Activated CD8-positive, alpha-beta memory T cell treated with anti-CD3 and anti-CD28 coated beads, Interleukin-2, amount 50 U/mL, for 1 hour (primary cell): Measurements from ENCODE around the gene ATP5F1E.
"Not testable (repeated sequence)": the region's sequence is repeated elsewhere in the genome, so short reads cannot be mapped to it uniquely, and the experiment has no call there.

Source experiments
- DNase-seq: peaks from one replicate; pipeline ENCODE4 v3.0.0-alpha.2; 2020; ENCODE audit errors: extremely low read depth

The ATP5F1E gene

DNA sequence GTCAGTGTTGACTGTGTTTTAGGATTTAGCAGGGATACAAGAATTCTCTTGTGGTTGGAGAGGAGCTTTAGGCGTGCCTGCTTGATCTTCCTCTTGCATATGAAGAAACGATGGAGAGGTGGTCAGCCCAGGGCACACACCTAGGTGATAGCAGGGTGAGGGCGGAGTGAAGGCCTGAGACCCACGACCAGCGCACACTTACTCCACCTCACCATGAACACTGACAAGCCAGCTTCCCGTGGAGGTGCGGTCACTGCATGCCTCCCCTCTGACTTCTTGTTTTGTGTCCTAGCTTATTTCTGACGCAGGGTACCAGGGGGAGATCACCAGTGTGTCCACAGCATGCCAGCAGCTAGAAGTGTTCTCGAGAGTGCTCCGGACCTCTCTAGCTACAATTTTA is 42.9 kb downstream of the ATP5F1E start:
- no peak for DNase-seq

DNA sequence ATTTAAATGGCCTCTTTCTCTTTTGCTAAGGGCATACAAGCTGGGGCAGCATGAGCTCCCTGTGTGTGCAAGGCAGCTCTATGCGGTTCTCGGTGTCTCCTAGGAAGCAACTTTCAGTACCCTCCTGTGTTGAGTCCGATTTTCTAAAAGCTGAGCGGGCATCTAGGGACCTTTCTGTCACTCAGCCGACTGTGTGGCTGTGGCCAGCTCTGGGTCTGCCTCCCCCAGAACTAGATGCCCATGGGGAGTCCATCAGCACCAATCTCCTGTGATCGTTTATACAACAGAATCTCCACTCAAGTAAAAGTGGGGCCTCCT is 43.6 kb downstream of the ATP5F1E start:
- DNase-seq, result no peak

DNA sequence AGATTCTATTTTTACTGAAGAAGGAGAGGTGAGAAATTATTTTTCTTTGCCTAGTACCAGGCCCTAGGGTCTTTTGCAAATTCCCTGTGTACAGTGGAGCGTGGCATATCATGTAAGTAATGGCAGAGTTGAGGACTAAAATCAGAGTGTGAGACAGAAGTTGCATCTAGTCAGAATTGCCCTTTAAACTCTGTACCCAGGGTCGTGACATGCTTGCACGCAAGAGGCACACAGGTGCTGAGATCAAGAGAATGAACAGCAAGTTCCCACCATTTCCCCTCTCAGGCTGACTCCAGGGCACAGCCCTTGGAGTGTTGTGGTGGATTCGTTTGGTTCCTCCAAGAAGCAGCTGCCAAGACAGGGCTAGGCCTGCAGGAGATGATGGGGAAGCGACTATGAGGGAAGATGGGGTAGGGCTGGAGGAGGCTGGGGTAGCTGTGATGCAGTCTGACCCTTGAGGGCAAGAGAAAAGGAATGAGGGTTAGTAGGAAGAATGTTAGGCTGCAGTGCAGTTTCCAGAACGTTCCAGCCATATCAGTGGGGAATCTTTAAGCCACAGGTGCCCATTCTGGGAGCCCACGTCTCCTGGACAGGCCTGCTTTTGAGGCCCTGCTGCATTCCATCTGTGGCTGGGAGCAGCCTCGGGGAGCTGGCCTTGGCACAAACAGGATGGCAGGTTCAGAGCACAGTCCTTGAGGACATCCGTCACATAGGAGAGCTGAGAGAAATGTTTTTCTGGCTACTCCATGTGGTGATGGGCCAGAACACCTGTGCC is 44.2 kb downstream of the ATP5F1E start:
- DNase-seq, result no peak

DNA sequence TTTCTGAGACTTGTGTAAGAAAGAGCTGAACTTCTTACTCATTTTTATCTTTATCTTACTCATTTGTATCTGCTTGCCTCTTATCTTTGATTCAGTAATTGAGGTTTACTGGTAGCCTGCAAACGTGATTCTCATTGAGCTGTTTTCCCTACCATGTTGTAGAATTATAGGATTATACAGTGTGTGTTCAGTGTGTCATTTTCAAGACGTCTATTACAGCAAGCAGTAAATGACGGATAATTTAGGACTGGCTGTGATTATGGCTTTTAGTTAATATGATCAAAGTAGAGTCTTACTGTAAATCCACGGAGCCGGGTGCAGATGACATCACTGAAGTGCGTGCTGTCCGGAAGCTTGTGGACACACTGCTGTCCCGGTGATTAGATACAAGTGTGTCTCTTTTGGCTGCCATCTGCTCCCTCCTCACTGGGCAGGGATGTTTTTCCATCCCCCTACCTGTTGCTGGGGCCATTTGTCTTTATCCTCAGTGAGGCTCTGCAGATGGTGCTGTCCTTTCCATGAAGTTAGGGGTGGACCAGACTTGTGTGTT is 45.1 kb downstream of the ATP5F1E start:
- no peak for DNase-seq

DNA sequence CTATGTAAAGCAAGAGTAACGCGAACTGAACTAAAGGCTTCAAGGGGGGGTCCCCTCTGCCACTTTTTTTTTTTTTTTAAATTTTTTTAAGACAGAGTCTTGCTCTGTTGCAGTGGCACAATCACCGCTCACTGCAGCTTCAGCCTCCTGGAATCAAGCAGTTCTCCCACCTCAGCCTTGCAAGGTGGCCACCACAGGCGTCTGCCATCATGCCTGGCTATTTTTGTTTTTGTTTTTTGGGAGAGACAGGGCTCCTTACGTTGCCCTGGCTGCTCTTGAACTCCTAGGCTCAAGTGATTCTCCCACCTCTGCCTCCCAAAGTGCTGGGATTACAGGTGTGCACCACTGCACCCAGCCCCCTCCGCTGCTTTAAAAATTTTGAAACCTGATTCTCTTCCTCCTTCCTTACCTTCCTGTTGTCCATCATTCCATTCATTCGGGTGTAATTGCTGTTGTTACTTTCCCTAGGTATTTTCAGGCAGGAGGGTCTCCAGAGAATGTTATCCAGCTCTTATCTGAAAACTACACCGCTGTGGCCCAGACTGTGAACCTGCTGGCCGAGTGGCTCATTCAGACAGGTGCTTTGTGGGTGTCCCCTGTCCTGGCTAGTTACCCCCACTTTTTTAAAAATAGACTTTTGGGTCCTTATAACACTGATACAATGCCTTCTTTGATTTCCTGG is 45.7 kb downstream of the ATP5F1E start:
- DNase-seq, result no peak

DNA sequence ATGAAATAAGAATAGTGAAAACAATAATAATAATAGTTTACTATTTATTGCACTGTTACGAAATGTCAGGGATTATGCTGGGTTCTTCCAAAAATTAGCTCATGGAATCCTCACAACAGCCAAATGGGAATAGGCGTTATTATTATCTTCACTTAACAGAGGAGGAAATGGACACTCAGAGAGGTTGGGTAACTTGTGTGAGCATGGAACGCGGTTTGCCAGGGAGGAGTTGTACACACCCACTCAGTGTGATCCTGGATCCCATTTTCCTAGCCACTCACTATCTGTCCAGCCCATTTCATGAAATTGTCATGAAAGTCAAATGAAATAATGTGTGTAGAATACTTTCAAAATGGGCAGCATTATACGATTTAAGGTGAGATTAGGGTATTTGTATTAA is 46.5 kb downstream of the ATP5F1E start:
- no peak for DNase-seq

DNA sequence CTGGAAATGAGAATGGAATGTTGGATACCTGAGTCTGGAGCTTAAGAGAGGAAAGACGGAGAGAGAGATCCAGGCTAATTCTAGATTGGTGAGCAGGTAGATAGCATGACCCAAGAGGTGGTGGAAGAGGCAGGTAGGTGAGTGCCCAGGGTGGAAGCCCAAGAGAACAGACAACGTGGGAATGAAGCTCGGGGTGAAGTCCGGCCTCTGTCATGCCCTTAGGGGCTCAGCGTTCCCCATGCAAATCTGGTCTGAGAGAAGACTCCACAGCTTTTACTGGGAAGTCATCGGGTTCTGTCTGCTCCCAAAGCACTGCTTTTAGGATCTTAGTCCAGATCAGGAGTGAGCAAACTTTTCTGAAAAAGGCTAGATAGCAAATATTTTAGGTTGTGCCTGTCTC is 47.4 kb downstream of the ATP5F1E start:
- no peak for DNase-seq

DNA sequence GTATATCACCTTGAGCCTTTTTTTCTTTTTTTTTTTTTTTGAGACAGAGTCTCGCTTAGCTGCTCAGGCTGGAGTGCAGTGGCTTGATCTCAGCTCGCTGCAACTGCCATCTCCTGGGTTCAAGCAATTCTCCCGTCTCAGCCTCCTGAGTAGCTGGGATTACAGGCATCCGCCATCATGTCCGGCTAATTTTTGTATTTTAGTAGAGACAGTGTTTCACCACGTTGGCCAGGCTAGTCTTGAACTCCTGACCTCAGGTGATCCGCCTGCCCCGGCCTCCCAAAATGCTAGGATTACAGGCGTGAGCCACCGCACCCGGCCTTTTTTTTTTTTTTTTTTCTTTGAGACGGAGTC is 49.0 kb downstream of the ATP5F1E start:
- not testable (repeated sequence) for DNase-seq

DNA sequence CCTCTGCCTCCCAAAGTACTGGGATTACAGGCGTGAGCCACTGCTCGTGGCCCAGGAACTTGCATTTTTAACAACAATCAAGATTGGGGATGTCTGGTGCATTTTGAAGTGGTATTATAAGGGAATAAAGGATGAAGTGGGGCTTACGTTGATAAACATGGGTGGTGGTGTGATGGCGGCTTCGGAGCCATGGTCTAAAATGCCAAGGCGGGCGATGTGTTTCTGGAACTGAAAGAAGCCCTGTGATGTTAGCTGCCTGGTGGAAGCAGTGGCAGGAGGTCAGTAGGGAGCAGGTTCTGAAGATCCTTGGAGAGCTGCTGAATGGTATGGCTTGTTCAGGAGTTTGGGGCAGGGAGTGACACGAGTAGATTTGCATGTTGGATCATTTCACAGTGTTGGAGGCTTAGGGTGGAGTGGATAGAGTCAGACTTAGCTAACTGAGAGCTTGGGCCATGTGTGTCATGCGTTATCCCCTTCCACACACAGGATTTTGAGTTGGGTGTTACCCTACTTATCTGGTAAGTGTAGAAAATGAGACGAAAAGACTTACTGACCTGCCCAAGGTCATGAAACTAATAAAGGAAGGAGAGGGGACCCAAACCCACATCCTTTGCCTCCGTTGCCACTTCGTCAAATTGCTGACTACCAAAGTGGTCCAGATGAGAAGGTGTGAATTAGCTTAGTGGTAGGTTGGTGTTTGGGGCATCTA is 49.6 kb downstream of the ATP5F1E start:
- DNase-seq, result no peak

DNA sequence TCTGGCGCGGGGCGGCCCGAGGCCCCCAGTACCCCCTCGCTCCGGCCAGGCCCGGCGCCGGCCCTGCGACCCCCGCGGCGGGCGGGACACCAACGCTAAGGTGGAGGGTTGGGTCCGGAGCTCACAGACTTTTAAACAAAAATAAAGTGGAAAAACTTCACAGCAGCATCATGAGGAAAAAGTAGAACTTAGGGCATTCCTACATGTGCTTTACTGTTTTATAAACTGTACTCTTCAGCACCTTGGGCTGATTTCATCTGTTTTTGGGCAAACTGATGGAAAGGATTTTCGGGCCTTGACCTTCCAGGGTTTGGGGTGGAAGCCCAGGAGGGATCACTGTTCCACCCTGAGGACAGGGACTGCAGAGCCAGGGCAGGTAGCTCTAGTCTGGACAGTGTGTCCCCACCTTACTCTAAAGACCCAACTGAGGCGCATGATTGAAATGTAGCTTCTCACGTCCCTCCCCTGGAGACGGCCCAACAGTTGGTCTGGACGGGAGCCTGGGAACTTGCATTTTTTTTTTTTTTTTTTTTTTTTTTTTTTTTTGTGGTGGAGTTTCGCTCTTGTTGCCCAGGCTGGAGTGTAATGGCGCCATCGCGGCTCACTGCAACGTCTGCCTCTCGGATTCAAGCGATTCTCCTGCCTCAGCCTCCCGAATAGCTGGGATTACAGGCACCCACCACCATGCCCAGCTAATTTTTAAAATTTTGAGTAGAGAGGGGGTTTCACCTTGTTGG is 50.3 kb downstream of the ATP5F1E start:
- no peak for DNase-seq

DNA sequence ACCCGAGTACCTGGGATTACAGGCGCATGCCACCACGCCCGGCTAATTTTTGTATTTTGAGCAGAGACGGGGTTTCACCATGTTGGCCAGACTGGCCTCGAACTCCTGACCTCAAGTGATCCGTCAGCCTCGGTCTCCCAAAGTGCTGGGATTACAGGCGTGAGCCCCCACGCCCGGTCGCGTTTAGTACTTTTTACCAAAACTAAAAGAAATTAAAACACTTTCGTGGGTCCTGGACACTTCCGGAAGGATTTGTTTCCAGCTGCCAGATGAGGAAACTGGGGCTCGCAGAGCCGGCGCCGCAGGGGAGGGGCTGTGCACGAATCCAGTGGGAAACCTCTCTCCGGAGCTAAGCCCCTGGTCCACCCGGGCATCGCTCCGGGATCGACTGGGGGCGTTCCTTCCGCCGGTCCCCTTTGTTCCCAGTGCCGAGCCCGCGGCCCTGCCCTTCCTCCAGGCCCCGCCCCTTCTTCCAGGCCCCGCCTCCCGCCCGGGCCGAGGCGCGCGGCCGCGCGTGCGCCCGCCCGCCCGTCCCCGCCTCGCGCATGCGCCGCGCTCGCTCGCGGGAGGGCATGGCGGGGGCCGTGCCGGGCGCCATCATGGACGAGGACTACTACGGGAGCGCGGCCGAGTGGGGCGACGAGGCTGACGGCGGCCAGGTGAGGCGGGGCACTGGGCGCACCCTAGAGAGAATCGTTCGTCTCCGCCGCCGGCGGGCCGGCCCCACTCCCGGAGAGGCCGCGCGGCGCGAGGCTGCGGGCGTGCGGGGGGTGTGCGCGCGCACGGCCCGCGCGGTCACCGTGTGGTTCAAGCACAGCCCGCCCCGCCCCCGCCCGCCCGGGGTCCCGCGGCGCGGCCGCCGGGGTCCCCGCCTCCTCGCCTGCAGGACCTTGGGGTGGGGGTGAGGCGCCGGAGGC is 51.2 kb downstream of the ATP5F1E start, which contains the start of gene NELFCD:
NELFCD (plus strand) TSS at position 546 of the 917 bp plus-strand sequence; CDS start at position 600, 54 bp downstream.
- DNase-seq, result peak; percentile 48

DNA sequence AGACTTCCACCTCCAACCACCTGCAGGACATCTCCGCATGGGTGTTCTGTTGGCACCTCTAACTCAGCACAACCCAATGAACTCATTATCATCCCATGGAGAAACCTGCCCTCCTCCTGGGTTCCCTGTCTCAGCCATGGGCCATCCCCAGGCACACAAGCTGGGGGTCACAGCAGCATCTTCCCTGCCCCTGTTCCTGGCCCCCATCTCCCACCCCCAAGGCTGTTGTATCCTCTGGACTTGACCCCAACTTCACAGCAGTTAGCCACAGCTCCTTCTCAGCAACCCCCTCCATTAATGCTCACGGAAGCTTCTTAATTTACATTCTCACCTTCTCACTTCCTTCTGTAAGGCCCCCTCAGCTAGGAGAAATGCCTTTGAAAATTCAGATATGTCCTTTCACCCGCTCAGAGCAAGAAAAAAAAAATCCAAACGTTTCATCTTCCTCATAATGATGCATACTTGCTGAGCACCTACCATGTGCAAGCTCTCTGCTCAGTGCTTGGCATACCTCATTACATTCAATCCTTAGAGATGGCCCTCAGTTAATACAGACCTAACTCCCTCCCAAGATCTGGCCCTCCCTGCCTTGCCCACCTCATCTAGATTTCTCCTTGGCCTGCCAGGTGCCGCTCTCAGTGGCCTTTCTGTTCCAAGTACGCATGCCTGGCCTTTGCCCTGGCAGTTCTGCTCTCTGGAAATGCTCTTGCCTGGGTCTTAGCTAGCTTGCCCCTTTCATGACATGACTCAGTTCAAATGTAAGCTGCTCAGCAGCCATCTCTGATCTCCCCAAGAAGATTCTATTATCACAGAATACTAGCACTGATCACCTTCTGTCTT is 53.6 kb downstream of the ATP5F1E start:
- DNase-seq, result no peak

DNA sequence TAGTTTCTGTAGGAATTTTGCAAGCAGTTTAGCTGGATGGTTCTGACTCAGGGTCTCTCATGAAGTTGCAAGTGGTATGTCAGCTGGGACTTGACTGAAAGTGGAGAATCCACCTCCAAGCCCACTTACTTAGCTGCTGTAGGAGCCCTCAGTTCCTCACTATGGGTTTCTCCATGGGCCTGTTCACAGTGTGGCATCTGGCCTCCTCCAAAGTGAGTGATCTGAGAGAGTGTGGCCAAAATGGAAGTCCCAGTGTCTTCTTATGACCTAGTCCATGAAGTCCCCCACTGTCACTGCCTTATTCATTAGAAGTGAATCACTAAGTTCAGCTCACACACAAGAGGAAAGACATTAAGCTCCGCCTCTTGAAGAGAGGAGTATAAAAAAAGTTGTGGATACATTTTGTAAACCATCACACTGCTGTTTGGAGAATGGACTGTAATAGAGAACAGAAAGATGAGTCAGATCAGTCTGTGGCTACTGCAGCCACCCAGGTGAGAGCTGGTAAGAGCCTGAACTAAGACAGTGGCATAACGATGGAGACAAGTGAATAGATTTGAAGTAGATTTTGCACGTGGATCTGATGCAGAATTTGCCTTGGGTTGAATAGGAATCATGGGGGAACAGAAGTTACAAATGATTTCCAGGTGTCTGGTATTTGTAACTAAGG is 55.9 kb downstream of the ATP5F1E start:
- DNase-seq, result no peak
